Upper lobe of left lung (tissue), 6 donors: ENCODE data around the gene TSPAN5. TPM values are rescaled to one million over a fixed set of nuclear protein-coding genes. Genes with fewer than 3 reads are reported as not detected.

Source experiments
- ATAC-seq, 2 donors: fragments of 200-7000 bp; cut with Tn5 transposase; one replicate each; pipeline ENCODE4 v1.9.1; 2022; ENCODE audit warnings: mild to moderate bottlenecking in 2 of 2, moderate library complexity in 2 of 2; ENCODE audit not compliant: low FRiP score in 2 of 2
- DNase-seq, 2 donors: peaks; one replicate each; pipeline ENCODE4 v3.0.0-alpha.2; 2019 to 2020
- H3K27ac ChIP-seq, 4 donors: fragments of 200-600 bp; sonication (generic); one replicate each; pipeline ENCODE4 v1.5.1; 2016 to 2019
- H3K27me3 ChIP-seq, 4 donors: fragments of 200-600 bp; sonication (generic); one replicate each; pipeline ENCODE4 v1.5.1; 2017 to 2019
- H3K36me3 ChIP-seq, 4 donors: fragments of 200-600 bp; sonication (generic); one replicate each; pipeline ENCODE4 v1.5.1; 2016 to 2019
- H3K4me1 ChIP-seq, 4 donors: fragments of 200-600 bp; sonication (generic); one replicate each; pipeline ENCODE4 v1.5.1; 2018 to 2019
- H3K4me3 ChIP-seq, 4 donors: fragments of 200-600 bp; sonication (generic); one replicate each; pipeline ENCODE4 v1.5.1; 2017 to 2019; ENCODE audit warnings: mild to moderate bottlenecking in 2 of 4, moderate library complexity in 1 of 4
- H3K9me3 ChIP-seq, 4 donors: fragments of 200-600 bp; sonication (generic); one replicate each; pipeline ENCODE4 v1.5.1; 2018 to 2019
- CTCF ChIP-seq, 6 experiments: fragments of 450-650 bp in 4 of 6; fragments of 200-600 bp in 2 of 6; sonication (generic) in 2 of 6; IDR thresholded peaks; one replicate each; pipeline ENCODE4 v1.5.1; 2016 to 2019; ENCODE audit warnings: antibody characterized with exemption in 6 of 6
- EP300 ChIP-seq, 4 donors: sonication (generic); formaldehyde crosslinking; IDR thresholded peaks; one replicate each; pipeline ENCODE4 v1.5.1; 2017; ENCODE audit warnings: antibody characterized with exemption in 4 of 4, control low read depth in 2 of 4
- POLR2A ChIP-seq, 4 donors: fragments of 450-650 bp; IDR thresholded peaks; one replicate each; pipeline ENCODE4 v1.5.1; 2016 to 2017; ENCODE audit warnings: antibody characterized with exemption in 4 of 4, mild to moderate bottlenecking in 2 of 4
- POLR2AphosphoS5 ChIP-seq, 2 donors: sonication (generic); formaldehyde crosslinking; IDR thresholded peaks; one replicate each; pipeline ENCODE4 v1.5.1; 2017; ENCODE audit warnings: antibody characterized with exemption in 2 of 2
- WGBS, 2 donors: methylation state at CpG; one replicate each; pipeline ENCODE4 v1.1.5; 2017 to 2018; 5-methylcytosine and 5-hydroxymethylcytosine counted together
- total RNA-seq, 6 donors: library from RNA; depleted of rRNA in 4 of 6; stranded (reverse); fragments of >200 nt in 4 of 6; gene quantifications; one replicate each; pipeline versions ENCODE4 v1.1.0 to v1.2.1, GENCODE V29; 2016 to 2021
- donor health status: DM: no; HTN: no; CAD: no; lungs with moderate emphysema.
- donor health status: DM: no; HTN: yes; CAD: no; lungs with severe emphysema.

The TSPAN5 gene
- total RNA-seq, 6 donors from 2014 or later: 3.1 to 12.5 (median 7.2) TPM

- H3K27me3 ChIP-seq: no peaks in the 10 kb centered on the region
- H3K4me1 ChIP-seq: no peaks in the 10 kb centered on the region
- H3K4me3 ChIP-seq: no peak overlapping the region
- WGBS, 2 donors: 90 to 98% methylated on average over 1 of the region's 1 CpG
- DNase-seq: no peak
- TF ChIP-seq EP300 (IDR thresholded peaks at IDR 0.05) (no peak), POLR2AphosphoS5 (IDR thresholded peaks at IDR 0.05) (no peak), POLR2A (IDR thresholded peaks at IDR 0.05) (no peak)
- no peak overlapping the region for H3K27ac ChIP-seq
- no peaks in the 10 kb centered on the region for H3K36me3 ChIP-seq
- H3K9me3 ChIP-seq: peaks cover 0 to 7% (median 2%) of the 10 kb centered on the region in 4 donors
- no peak for ATAC-seq
These were observed 53.7 kb downstream of the TSPAN5 start for GRCh38 chr4:98604723-98605122.

DNA sequence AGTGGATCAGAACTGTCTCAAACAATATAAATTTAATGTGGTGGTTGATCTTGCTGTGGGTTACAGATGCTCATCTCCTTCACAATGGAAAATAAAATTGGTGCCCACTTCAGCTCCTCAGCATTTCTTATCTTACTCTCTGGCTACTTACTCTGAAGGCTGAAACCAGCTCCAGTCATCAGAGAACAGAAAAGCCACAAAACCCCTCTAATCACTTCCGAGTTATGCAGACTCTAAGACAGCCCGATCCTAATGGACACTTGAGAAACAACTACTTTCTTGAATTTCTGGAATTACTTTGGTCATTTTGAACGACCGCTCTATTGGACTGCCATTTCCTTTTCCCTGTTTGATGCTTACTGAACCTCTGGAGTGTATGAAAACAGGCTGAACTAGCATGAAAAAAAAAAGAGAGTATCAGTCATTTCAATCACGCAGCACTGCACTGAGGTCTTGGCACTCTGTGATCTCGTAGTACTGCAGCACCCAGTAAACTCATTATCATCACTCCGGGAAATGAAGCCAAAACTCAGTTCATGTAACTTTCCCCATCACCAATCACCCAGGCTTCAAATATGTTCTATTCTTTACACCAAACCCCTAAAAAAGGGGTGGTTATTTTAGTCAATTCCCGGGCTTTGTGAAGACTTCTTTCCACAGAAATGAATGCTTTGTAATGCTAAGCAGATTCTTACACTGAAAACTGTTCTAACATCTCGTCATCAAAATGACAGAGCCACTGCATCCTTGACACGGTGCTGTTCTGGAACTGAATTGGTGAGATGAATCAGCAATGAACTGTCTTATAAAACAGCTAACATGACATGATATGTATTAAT is 54.5 kb downstream of the TSPAN5 start:
- ATAC-seq (no peak), DNase-seq (no peak)
- Histone ChIP-seq H3K27ac (no peak overlapping the region), H3K4me3 (no peak overlapping the region), H3K4me1 (no peaks in the 10 kb centered on the region), H3K27me3 (no peaks in the 10 kb centered on the region), H3K36me3 (no peaks in the 10 kb centered on the region), H3K9me3 (peaks cover 0 to 7% (median 2%) of the 10 kb centered on the region in 4 donors)
- 64% methylated on average over 10 of the region's 10 CpGs for WGBS, 2 donors
- TF ChIP-seq POLR2AphosphoS5 (IDR thresholded peaks at IDR 0.05): no peak
- TF ChIP-seq EP300 (IDR thresholded peaks at IDR 0.05): no peak
- TF ChIP-seq CTCF (IDR thresholded peaks at IDR 0.05): no peak
- no peak for TF ChIP-seq POLR2A (IDR thresholded peaks at IDR 0.05)

DNA sequence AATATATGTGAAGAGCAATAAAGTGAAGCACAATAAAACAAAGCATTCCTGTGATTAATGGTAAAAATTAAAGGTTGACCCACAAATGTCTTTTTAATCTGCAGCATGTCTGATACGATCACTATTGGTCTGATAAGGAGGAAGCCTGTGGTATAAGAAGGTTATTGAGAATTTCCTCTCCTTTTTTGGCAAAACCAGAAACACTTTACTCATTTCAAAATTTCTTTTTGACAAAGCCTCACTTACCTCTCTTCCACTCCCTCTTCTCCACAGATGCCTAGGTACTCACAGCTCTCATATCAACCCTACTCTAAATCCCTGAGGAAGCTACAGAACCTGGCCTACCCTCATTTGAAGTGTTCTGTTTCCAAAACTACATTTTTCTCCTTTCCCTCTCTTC is 56.1 kb downstream of the TSPAN5 start:
- no peak overlapping the region for H3K4me3 ChIP-seq
- no peak overlapping the region for H3K27ac ChIP-seq
- no peak for ATAC-seq
- 68 to 69% methylated on average over 1 of the region's 1 CpG for WGBS, 2 donors
- TF ChIP-seq CTCF (IDR thresholded peaks at IDR 0.05): no peak
- TF ChIP-seq EP300 (IDR thresholded peaks at IDR 0.05): no peak
- TF ChIP-seq POLR2AphosphoS5 (IDR thresholded peaks at IDR 0.05): no peak
- TF ChIP-seq POLR2A (IDR thresholded peaks at IDR 0.05): no peak
- H3K4me1 ChIP-seq: no peaks in the 10 kb centered on the region
- peaks cover 0 to 7% (median 2%) of the 10 kb centered on the region in 4 donors for H3K9me3 ChIP-seq
- H3K27me3 ChIP-seq: no peaks in the 10 kb centered on the region
- H3K36me3 ChIP-seq: no peaks in the 10 kb centered on the region
- no peak for DNase-seq

- Histone ChIP-seq H3K27ac (no peak overlapping the region), H3K9me3 (peaks cover 0 to 7% (median 2%) of the 10 kb centered on the region in 4 donors), H3K36me3 (no peaks in the 10 kb centered on the region), H3K27me3 (no peaks in the 10 kb centered on the region), H3K4me3 (no peak overlapping the region), H3K4me1 (no peaks in the 10 kb centered on the region)
- no peak for DNase-seq
- 64 to 75% methylated on average over 3 of the region's 3 CpGs for WGBS, 2 donors
- ATAC-seq: no peak
- TF ChIP-seq CTCF (IDR thresholded peaks at IDR 0.05) (no peak), POLR2AphosphoS5 (IDR thresholded peaks at IDR 0.05) (no peak), EP300 (IDR thresholded peaks at IDR 0.05) (no peak), POLR2A (IDR thresholded peaks at IDR 0.05) (no peak)
These were observed 56.7 kb downstream of the TSPAN5 start for GRCh38 chr4:98601708-98602107.

GRCh38 chr4:98599617-98600205 is 58.7 kb downstream of the TSPAN5 start:
- Histone ChIP-seq H3K4me1 (no peaks in the 10 kb centered on the region), H3K27ac (no peak overlapping the region), H3K4me3 (no peak overlapping the region), H3K27me3 (no peaks in the 10 kb centered on the region), H3K36me3 (no peaks in the 10 kb centered on the region), H3K9me3 (peaks cover 0 to 7% (median 2%) of the 10 kb centered on the region in 4 donors)
- DNase-seq: no peak
- no peak for ATAC-seq
- TF ChIP-seq CTCF (IDR thresholded peaks at IDR 0.05): no peak
- TF ChIP-seq POLR2A (IDR thresholded peaks at IDR 0.05): no peak
- TF ChIP-seq POLR2AphosphoS5 (IDR thresholded peaks at IDR 0.05): no peak
- no peak for TF ChIP-seq EP300 (IDR thresholded peaks at IDR 0.05)
- 50 to 98% methylated on average over 2 of the region's 2 CpGs for WGBS, 2 donors
